ENCODE measurements around the gene DCC.

The DCC gene

GRCh38 chr18:52813635-52814416 lies 473.8 kb downstream of the DCC start:
- no peak for TF ChIP-seq CTCF (IDR thresholded peaks at IDR 0.05; ENCODE audit: low read depth, low read length)
- in situ Hi-C loops (cut with HindIII; ENCODE audit: low sequenced_read_pairs) = no loop called here
- no peak for DNase-seq (ENCODE audit: low read depth, low spot score)
- H3K4me3 ChIP-seq (ENCODE audit: low read depth, low read length) = no peak overlapping the region

- in situ Hi-C loops (cut with HindIII; ENCODE audit: low sequenced_read_pairs) = no loop called here
- H3K4me3 ChIP-seq (ENCODE audit: low read depth, low read length) = no peak overlapping the region
- no peak for DNase-seq (ENCODE audit: low read depth, low spot score)
- TF ChIP-seq CTCF (IDR thresholded peaks at IDR 0.05; ENCODE audit: low read depth, low read length) = no peak
Observed at GRCh38 chr18:52815651-52816050, 475.7 kb downstream of the DCC start.

GRCh38 chr18:52816121-52816520 lies 476.1 kb downstream of the DCC start:
- TF ChIP-seq CTCF (IDR thresholded peaks at IDR 0.05; ENCODE audit: low read depth, low read length) = no peak
- no peak overlapping the region for H3K4me3 ChIP-seq (ENCODE audit: low read depth, low read length)
- no peak for DNase-seq (ENCODE audit: low read depth, low spot score)
- in situ Hi-C loops (cut with HindIII; ENCODE audit: low sequenced_read_pairs) = no loop called here

GRCh38 chr18:52822160-52822559 lies 482.2 kb downstream of the DCC start:
- in situ Hi-C loops (cut with HindIII; ENCODE audit: low sequenced_read_pairs) = no loop called here
- no peak overlapping the region for H3K4me3 ChIP-seq (ENCODE audit: low read depth, low read length)
- no peak for TF ChIP-seq CTCF (IDR thresholded peaks at IDR 0.05; ENCODE audit: low read depth, low read length)
- no peak for DNase-seq (ENCODE audit: low read depth, low spot score)

- in situ Hi-C loops (cut with HindIII; ENCODE audit: low sequenced_read_pairs) = no loop called here
- no peak for DNase-seq (ENCODE audit: low read depth, low spot score)
- H3K4me3 ChIP-seq (ENCODE audit: low read depth, low read length) = no peak overlapping the region
- TF ChIP-seq CTCF (IDR thresholded peaks at IDR 0.05; ENCODE audit: low read depth, low read length) = no peak
Observed at GRCh38 chr18:52824126-52824525, 484.1 kb downstream of the DCC start.

GRCh38 chr18:52826994-52827393 lies 487.0 kb downstream of the DCC start:
- no peak for DNase-seq (ENCODE audit: low read depth, low spot score)
- in situ Hi-C loops (cut with HindIII; ENCODE audit: low sequenced_read_pairs) = no loop called here
- H3K4me3 ChIP-seq (ENCODE audit: low read depth, low read length) = no peak overlapping the region
- no peak for TF ChIP-seq CTCF (IDR thresholded peaks at IDR 0.05; ENCODE audit: low read depth, low read length)
